Effector memory CD4-positive, alpha-beta T cell (primary cell): ENCODE data around the gene FAXC.

Experiments
- DNase-seq, 3 donors: peaks; one replicate each; pipeline ENCODE4 v3.0.0-alpha.2; 2020
- H3K27ac ChIP-seq: 2 replicates; pipeline ENCODE4 v1.7.0; 2013; ENCODE audit warnings: mild to moderate bottlenecking, low read length, moderate library complexity; ENCODE audit not compliant: insufficient read depth, poor library complexity, severe bottlenecking
- H3K27me3 ChIP-seq: replicated peaks from 2 replicates; pipeline ENCODE4 v1.7.0; 2013; ENCODE audit warnings: mild to moderate bottlenecking, low read length; ENCODE audit not compliant: insufficient read depth, control insufficient read depth, poor library complexity, severe bottlenecking
- H3K36me3 ChIP-seq: 2 replicates; pipeline ENCODE4 v1.7.0; 2013; ENCODE audit warnings: mild to moderate bottlenecking, low read length, moderate library complexity; ENCODE audit not compliant: control insufficient read depth, insufficient read depth
- H3K4me1 ChIP-seq: 2 replicates; pipeline ENCODE4 v1.7.0; 2013; ENCODE audit warnings: low read length, mild to moderate bottlenecking; ENCODE audit not compliant: control insufficient read depth, insufficient read depth, poor library complexity, severe bottlenecking
- H3K4me3 ChIP-seq: 2 replicates; pipeline ENCODE4 v1.7.0; 2013; ENCODE audit warnings: low read length, low read depth, mild to moderate bottlenecking; ENCODE audit not compliant: insufficient read depth, poor library complexity, severe bottlenecking
- H3K9me3 ChIP-seq: 2 replicates; pipeline ENCODE4 v1.7.0; 2013; ENCODE audit warnings: mild to moderate bottlenecking, low read length, moderate library complexity; ENCODE audit not compliant: control insufficient read depth

FAXC gene

DNA sequence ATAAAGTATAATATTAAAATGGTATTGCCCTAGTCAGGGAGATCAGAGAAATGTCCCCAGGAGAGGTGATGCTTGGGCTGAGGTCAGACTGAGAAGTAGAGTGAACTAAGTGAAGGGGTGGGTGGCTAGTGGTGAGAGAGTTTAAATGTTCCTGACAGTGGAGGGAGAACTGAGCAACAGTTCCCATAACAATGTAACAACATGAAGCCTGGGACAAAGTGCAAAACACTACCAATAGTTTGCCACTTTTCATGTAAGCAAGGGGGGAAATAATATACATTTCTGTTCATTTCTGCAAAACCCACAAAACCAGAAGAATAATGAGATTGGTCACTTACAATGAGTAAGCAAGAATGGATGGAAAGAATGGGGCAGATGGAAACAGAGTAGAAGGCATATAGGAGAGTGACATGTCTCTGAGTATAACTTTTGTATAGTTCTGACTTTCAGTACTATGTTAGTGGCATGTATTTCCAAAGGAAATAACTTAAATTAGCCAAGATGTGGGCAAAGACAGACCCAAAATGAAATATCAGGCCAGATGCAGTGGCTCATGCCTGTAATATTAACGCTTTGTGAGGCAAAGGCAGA lies 13.3 kb upstream of the FAXC start:
- Histone ChIP-seq H3K9me3 (no peaks in the 10 kb centered on the region), H3K4me3 (no peak overlapping the region), H3K36me3 (no peaks in the 10 kb centered on the region), H3K4me1 (no peaks in the 10 kb centered on the region), H3K27ac (no peak overlapping the region), H3K27me3 (no peaks in the 10 kb centered on the region)
- DNase-seq: no peak

- Histone ChIP-seq H3K36me3 (no peaks in the 10 kb centered on the region), H3K27ac (no peak overlapping the region), H3K4me1 (no peaks in the 10 kb centered on the region), H3K27me3 (no peaks in the 10 kb centered on the region), H3K9me3 (no peaks in the 10 kb centered on the region), H3K4me3 (no peak overlapping the region)
- DNase-seq: no peak
Observed at GRCh38 chr6:99359800-99360199, 10.3 kb upstream of the FAXC start.

- H3K4me1 ChIP-seq: no peaks in the 10 kb centered on the region
- no peak overlapping the region for H3K4me3 ChIP-seq
- no peak overlapping the region for H3K27ac ChIP-seq
- H3K27me3 ChIP-seq: no peaks in the 10 kb centered on the region
- no peaks in the 10 kb centered on the region for H3K36me3 ChIP-seq
- DNase-seq: no peak
- no peaks in the 10 kb centered on the region for H3K9me3 ChIP-seq
Observed at GRCh38 chr6:99356641-99357040, 7.2 kb upstream of the FAXC start.

GRCh38 chr6:99354983-99355382 lies 5.5 kb upstream of the FAXC start:
- Histone ChIP-seq H3K4me3 (no peak overlapping the region), H3K27ac (no peak overlapping the region), H3K9me3 (no peaks in the 10 kb centered on the region), H3K4me1 (no peaks in the 10 kb centered on the region), H3K36me3 (no peaks in the 10 kb centered on the region), H3K27me3 (peaks cover 6% of the 10 kb centered on the region)
- no peak for DNase-seq

DNA sequence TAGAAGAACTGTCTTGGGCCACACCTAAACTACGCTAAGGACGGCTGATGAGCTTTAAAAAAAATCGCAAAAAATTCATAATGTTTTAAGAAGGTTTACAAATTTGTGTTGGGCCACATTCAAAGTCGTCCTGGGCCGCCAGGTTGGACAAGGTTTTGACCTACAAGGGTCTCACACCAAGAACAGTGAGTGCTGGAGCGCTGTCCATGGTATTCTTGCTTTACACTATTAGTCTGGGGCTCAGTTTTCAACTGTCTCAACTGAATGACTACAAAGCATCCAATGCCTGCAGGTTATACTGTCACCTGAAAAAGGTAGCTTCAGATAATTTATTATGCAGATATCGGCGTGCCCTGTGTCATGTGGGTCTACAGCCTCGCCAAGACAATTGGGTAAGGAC lies 3.7 kb upstream of the FAXC start:
- peaks cover 20% of the 10 kb centered on the region for H3K27me3 ChIP-seq
- H3K9me3 ChIP-seq: no peaks in the 10 kb centered on the region
- no peaks in the 10 kb centered on the region for H3K36me3 ChIP-seq
- H3K4me3 ChIP-seq: no peak overlapping the region
- H3K4me1 ChIP-seq: no peaks in the 10 kb centered on the region
- H3K27ac ChIP-seq: no peak overlapping the region
- no peak for DNase-seq

DNA sequence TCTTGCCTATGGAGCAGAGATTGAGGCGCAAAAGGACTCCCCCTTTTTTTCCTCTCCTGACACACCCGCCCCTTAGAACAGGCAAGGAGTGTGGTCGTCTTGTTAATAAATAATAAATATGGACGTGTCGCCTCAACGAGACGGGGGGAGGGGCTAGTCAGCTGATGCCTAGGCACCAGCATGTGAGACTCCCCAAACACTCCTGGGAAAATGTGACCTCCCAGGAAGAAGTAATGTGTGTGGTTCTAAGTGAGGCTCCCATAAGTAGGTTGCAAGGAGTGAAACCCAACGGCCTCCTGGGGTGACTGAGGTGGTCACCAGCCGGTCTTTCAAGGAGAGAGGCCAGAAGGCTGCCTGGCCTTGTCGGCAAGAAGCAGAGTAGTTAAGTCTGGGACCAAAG lies 1.1 kb upstream of the FAXC start:
- Histone ChIP-seq H3K4me3 (no peak overlapping the region), H3K27ac (no peak overlapping the region), H3K36me3 (no peaks in the 10 kb centered on the region), H3K27me3 (peaks cover 20% of the 10 kb centered on the region), H3K9me3 (no peaks in the 10 kb centered on the region), H3K4me1 (no peaks in the 10 kb centered on the region)
- DNase-seq: no peak

DNA sequence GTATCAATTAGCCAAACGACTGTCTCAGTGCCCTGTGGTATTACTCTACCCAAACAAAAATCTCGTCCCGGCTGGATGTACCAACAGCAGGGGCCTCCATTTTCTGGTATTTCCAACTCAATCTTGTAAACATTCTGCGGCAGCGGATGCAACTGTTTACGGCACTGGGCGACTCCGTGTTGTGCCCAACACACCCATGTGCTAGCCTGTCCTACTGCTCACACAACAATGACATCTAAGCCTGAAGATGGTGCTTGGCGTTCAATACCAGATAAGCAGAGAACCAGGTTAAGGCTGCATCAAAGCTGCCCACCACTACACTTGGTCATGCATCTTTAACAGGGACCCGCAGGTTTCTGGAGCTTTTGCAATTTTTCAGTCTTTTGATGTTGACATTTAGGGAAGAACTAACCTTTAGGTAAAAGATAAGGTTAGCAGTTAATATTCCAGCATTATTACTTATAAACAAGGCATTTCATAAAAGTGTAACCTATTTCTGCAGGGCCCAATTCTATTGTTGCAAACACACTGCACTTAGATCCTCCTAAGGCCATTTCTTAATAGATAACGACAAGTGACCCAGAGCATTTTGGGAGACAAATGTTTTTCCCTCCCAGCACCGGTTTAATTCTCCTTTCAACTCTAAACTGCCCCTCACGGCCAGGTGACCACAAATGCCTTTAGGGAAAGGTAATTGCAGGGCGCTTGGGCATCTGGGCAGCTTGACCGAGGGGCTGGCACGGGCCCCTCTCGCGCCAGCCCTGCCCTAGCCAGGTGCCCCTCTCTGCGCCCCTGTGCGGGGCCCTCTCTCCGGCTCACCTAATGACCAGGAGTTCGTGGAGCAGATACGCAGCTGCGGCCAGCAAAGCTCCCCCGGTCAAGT lies 945 bp downstream of the FAXC start:
- H3K27ac ChIP-seq: no peak overlapping the region
- DNase-seq: no peak
- peaks cover 23% of the 10 kb centered on the region for H3K27me3 ChIP-seq
- no peak overlapping the region for H3K4me3 ChIP-seq
- no peaks in the 10 kb centered on the region for H3K4me1 ChIP-seq
- H3K36me3 ChIP-seq: no peaks in the 10 kb centered on the region
- H3K9me3 ChIP-seq: no peaks in the 10 kb centered on the region

- Histone ChIP-seq H3K4me1 (no peaks in the 10 kb centered on the region), H3K27me3 (peaks cover 23% of the 10 kb centered on the region), H3K27ac (no peak overlapping the region), H3K9me3 (no peaks in the 10 kb centered on the region), H3K36me3 (no peaks in the 10 kb centered on the region), H3K4me3 (no peak overlapping the region)
- DNase-seq: no peak
Observed at GRCh38 chr6:99347804-99348203, 1.7 kb downstream of the FAXC start.

DNA sequence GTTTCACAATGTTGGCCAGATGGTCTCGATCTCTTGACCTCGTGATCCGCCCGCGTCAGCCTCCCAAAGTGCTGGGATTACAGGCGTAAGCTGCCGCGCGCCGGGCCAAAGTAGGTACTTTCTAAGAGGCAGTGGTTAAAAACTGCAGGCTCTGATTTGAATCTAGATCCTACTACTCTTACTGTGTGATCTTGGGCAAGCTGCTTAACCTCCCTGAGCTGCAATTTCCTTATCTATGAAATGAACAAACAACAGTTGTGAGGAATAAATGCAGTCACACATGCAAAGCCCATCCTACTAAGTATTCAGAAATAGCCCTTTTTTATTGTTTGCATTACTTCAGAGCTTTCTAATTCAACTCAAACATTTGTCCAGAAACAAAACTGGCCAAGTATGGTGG lies 2.9 kb downstream of the FAXC start:
- Histone ChIP-seq H3K4me3 (no peak overlapping the region), H3K36me3 (no peaks in the 10 kb centered on the region), H3K27me3 (peaks cover 23% of the 10 kb centered on the region), H3K4me1 (no peaks in the 10 kb centered on the region), H3K9me3 (no peaks in the 10 kb centered on the region), H3K27ac (no peak overlapping the region)
- DNase-seq: no peak

DNA sequence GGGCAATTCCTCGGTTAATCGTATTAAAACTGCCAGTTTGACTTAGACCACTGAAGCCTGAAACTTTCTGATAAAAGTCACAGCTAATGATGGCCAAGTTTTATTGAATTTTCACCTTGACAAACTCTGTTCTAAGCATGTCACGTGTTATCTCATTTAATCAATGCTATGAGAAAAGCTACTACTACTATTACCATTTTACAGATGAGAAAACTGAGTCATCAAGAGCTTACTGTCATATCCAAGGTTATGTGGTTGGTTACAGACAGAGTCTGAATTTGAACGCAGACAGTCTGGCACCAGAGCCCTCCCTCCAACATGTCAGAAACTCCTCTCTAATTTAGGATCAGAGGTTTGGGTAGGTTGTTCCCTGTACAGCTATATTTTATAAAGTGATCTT lies 4.3 kb downstream of the FAXC start:
- Histone ChIP-seq H3K9me3 (no peaks in the 10 kb centered on the region), H3K4me3 (no peak overlapping the region), H3K36me3 (no peaks in the 10 kb centered on the region), H3K4me1 (no peaks in the 10 kb centered on the region), H3K27me3 (peaks cover 17% of the 10 kb centered on the region), H3K27ac (no peak overlapping the region)
- DNase-seq: no peak
